Astrocyte (in vitro differentiated cells and primary cell): ENCODE results near the gene HSD17B14. TPM values are rescaled to one million over a fixed set of nuclear protein-coding genes. Genes with fewer than 3 reads are reported as not detected.
"Not testable (repeated sequence)": the region's sequence is repeated elsewhere in the genome, so short reads cannot be mapped to it uniquely, and the experiment has no call there.

Experiments
- DNase-seq: peaks from one replicate; pipeline ENCODE4 v3.0.0-alpha.2; 2010; ENCODE audit warnings: low read depth
- FAIRE-seq: peaks from 2 replicates; lab custom pipeline; 2011; peaks lifted over from hg19 to GRCh38; lab: Jason Lieb, UNC
- H2AFZ ChIP-seq: 2 replicates; pipeline ENCODE4 v1.6.0; 2012; ENCODE audit warnings: low read depth, low read length, inconsistent platforms
- H3K27ac ChIP-seq: 2 replicates; pipeline ENCODE4 v1.5.1; 2011; ENCODE audit warnings: low read depth, low read length, inconsistent platforms
- H3K27me3 ChIP-seq: 2 replicates; pipeline ENCODE4 v1.6.0; 2011; ENCODE audit warnings: low read length, inconsistent platforms; ENCODE audit not compliant: insufficient read depth
- H3K36me3 ChIP-seq: 2 replicates; pipeline ENCODE4 v1.5.1; 2011; ENCODE audit warnings: low read length, inconsistent platforms; ENCODE audit not compliant: insufficient read depth
- H3K4me1 ChIP-seq: 2 replicates; pipeline ENCODE4 v1.5.1; 2011; ENCODE audit warnings: low read length, inconsistent platforms; ENCODE audit not compliant: insufficient read depth
- H3K4me2 ChIP-seq: 2 replicates; pipeline ENCODE4 v1.6.0; 2012; ENCODE audit warnings: low read length, inconsistent platforms
- H3K4me3 ChIP-seq: 2 replicates; pipeline ENCODE4 v1.5.1; 2011; ENCODE audit warnings: low read depth, mild to moderate bottlenecking, low read length, inconsistent platforms; ENCODE audit not compliant: insufficient read depth
- H3K79me2 ChIP-seq: 2 replicates; pipeline ENCODE4 v1.6.0; 2012; ENCODE audit warnings: mild to moderate bottlenecking, low read length, inconsistent platforms; ENCODE audit not compliant: insufficient read depth
- H3K9ac ChIP-seq: 2 replicates; pipeline ENCODE4 v1.6.0; 2012; ENCODE audit warnings: mild to moderate bottlenecking, low read length, inconsistent platforms
- H3K9me3 ChIP-seq: 2 replicates; pipeline ENCODE4 v1.5.1; 2012; ENCODE audit warnings: low read depth, mild to moderate bottlenecking, low read length, inconsistent platforms; ENCODE audit not compliant: insufficient read depth
- H4K20me1 ChIP-seq: 2 replicates; pipeline ENCODE4 v1.6.0; 2012; ENCODE audit warnings: low read length, inconsistent platforms; ENCODE audit not compliant: insufficient read depth
- H3K27ac Mint-ChIP-seq: one replicate; pipeline ENCODE4 v1.8.0; 2021; ENCODE audit warnings: mild to moderate bottlenecking, mixed read lengths; ENCODE audit not compliant: unreplicated experiment
- H3K27me3 Mint-ChIP-seq: one replicate; pipeline ENCODE4 v1.8.0; 2021; ENCODE audit warnings: low read depth, mixed read lengths; ENCODE audit not compliant: unreplicated experiment
- H3K36me3 Mint-ChIP-seq: one replicate; pipeline ENCODE4 v1.8.0; 2021; ENCODE audit warnings: low read depth, mixed read lengths; ENCODE audit not compliant: unreplicated experiment
- H3K4me1 Mint-ChIP-seq: one replicate; pipeline ENCODE4 v1.8.0; 2021; ENCODE audit warnings: low read depth, mixed read lengths; ENCODE audit not compliant: unreplicated experiment
- H3K4me3 Mint-ChIP-seq: one replicate; pipeline ENCODE4 v1.8.0; 2021; ENCODE audit warnings: mild to moderate bottlenecking, moderate library complexity, mixed read lengths; ENCODE audit not compliant: unreplicated experiment
- H3K9me3 Mint-ChIP-seq: one replicate; pipeline ENCODE4 v1.8.0; 2021; ENCODE audit warnings: mild to moderate bottlenecking, mixed read lengths; ENCODE audit not compliant: unreplicated experiment
- CTCF ChIP-seq: IDR thresholded peaks from 2 replicates; pipeline ENCODE4 v1.5.1; 2011; ENCODE audit warnings: low read depth, mild to moderate bottlenecking, inconsistent platforms, low read length, moderate library complexity; ENCODE audit not compliant: insufficient read depth
- EZH2 ChIP-seq: IDR thresholded peaks from 2 replicates; pipeline ENCODE4 v1.6.1; 2012; ENCODE audit warnings: mild to moderate bottlenecking, low read length, inconsistent platforms; ENCODE audit not compliant: insufficient read depth
- total RNA-seq: library from RNA; stranded (reverse); gene quantifications from 2 replicates; pipeline ENCODE4 v1.2.1, GENCODE V29; 2021

Gene HSD17B14
- total RNA-seq, 1 donor from 2014 or later: 9.7 TPM

DNA sequence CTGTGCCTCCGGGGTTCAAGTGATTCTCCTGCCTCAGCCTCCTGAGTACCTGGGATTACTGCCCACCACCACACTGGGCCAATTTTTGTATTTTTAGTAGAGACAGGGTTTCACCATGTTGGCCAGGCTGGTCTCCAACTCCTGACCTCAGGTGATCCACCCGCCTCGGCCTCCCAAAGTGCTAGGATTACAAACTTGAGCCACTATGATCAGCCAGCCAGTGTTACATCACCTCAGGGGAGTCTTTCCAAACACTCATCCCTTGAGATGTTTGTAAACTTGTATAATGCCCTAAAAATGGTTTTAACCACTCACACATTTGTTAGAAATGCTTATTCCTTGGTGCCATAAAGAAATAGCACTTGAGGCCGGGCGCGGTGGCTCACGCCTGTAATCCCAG, 49.9 kb downstream of the HSD17B14 start:
- H3K9ac ChIP-seq, H3K27ac Mint-ChIP-seq, H3K9me3 ChIP-seq, H3K36me3 Mint-ChIP-seq, H3K27me3 ChIP-seq, DNase-seq, FAIRE-seq, H3K36me3 ChIP-seq, H3K9me3 Mint-ChIP-seq, H2AFZ ChIP-seq, H3K4me3 ChIP-seq, H3K79me2 ChIP-seq, H3K4me3 Mint-ChIP-seq, H3K4me1 Mint-ChIP-seq, H3K4me2 ChIP-seq, H3K4me1 ChIP-seq, H4K20me1 ChIP-seq, H3K27ac ChIP-seq: not testable (repeated sequence)
- H3K27me3 Mint-ChIP-seq: peaks cover 13% of the 10 kb centered on the region

- H3K79me2 ChIP-seq: no peaks in the 10 kb centered on the region
- no peak overlapping the region for H3K4me3 Mint-ChIP-seq
Measured at GRCh38 chr19:48784527-48784926, 51.8 kb downstream of the HSD17B14 start.

GRCh38 chr19:48780631-48781391, 55.5 kb downstream of the HSD17B14 start:
- DNase-seq (peak; percentile 22), FAIRE-seq (no peak)
- no peaks in the 10 kb centered on the region for H3K9me3 Mint-ChIP-seq
- peak overlapping the region; percentile 52 for H2AFZ ChIP-seq
- H3K9ac ChIP-seq: no peak overlapping the region
- no peak overlapping the region for H3K4me3 ChIP-seq
- no peak for TF ChIP-seq EZH2
- no peak for TF ChIP-seq CTCF
- H3K4me1 ChIP-seq: peaks cover 7% of the 10 kb centered on the region
- no peak overlapping the region for H3K27ac ChIP-seq
- no peaks in the 10 kb centered on the region for H3K9me3 ChIP-seq
- H3K27me3 Mint-ChIP-seq: peaks cover 12% of the 10 kb centered on the region
- H3K4me3 Mint-ChIP-seq: no peak overlapping the region
- H3K4me2 ChIP-seq: no peak overlapping the region
- H3K79me2 ChIP-seq: no peaks in the 10 kb centered on the region
- H3K36me3 ChIP-seq: no peaks in the 10 kb centered on the region
- H4K20me1 ChIP-seq: no peaks in the 10 kb centered on the region
- peak overlapping the region; percentile 55 for H3K27ac Mint-ChIP-seq
- H3K36me3 Mint-ChIP-seq: peaks cover 2% of the 10 kb centered on the region
- no peaks in the 10 kb centered on the region for H3K27me3 ChIP-seq
- peaks cover 6% of the 10 kb centered on the region for H3K4me1 Mint-ChIP-seq

More at GRCh38 chr19:48784527-48784926, 51.8 kb downstream of the HSD17B14 start:
- Histone ChIP-seq H3K9me3 (no peaks in the 10 kb centered on the region), H2AFZ (no peak overlapping the region), H3K4me2 (no peak overlapping the region), H3K4me3 (no peak overlapping the region), H3K27me3 (no peaks in the 10 kb centered on the region), H4K20me1 (no peaks in the 10 kb centered on the region), H3K36me3 (no peaks in the 10 kb centered on the region), H3K4me1 (peaks cover 7% of the 10 kb centered on the region), H3K27ac (no peak overlapping the region), H3K9ac (no peak overlapping the region)
- no peak for TF ChIP-seq EZH2
- TF ChIP-seq CTCF: no peak
- H3K27me3 Mint-ChIP-seq: peaks cover 13% of the 10 kb centered on the region
- FAIRE-seq (no peak), DNase-seq (no peak)
- H3K9me3 Mint-ChIP-seq: no peaks in the 10 kb centered on the region
- peaks cover 6% of the 10 kb centered on the region for H3K4me1 Mint-ChIP-seq
- H3K36me3 Mint-ChIP-seq: peaks cover 1% of the 10 kb centered on the region
- H3K27ac Mint-ChIP-seq: no peak overlapping the region
